GM03348 (cell line): ENCODE data around the gene BUD23.

ENCODE experiments used
- DNase-seq: peaks from one replicate; pipeline ENCODE4 v3.0.0; 2012; ENCODE audit warnings: low spot score

Gene BUD23

DNA sequence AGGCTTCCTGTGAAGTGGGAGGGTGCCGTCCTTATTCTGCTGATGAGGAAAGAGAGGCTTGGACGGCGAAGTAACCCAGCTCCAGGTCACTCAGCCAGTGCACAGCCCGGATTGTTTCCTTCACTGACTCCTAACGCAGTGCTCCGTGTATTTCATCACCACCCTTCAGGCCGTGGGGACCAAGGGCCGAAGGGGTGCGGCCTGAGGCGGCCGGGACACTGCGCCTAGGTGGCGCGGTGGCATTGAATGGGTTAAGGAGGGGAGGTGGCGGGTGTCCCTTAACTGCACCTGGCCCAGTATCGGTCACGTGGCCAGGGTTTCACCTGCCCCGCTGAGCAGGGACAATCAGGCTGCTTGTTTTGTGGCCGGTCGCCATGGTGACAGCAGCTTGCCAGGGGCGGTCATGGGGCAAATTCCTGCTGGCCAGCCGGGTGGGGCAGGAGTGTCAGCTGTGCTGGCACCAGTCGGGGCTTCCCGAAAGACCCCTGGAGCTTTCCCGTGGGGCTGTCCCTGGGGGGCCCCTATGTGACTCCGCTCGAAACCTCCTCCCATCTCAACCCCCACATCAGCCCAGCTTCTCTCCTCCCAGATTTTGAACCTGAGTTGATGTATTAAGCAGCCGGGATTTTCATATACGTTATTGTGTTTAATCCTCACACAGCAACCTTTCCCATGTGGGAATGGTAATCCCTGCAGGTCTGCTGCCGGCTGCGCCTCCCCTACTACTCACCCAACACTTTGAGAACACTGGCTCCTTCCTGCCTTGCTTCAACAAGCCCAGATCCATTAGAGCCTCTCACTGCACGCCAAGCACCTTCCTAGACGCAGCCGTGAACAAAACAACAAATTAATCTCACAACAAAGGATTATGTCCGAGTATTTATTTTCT, 59.6 kb downstream of the BUD23 start:
- no peak for DNase-seq

DNA sequence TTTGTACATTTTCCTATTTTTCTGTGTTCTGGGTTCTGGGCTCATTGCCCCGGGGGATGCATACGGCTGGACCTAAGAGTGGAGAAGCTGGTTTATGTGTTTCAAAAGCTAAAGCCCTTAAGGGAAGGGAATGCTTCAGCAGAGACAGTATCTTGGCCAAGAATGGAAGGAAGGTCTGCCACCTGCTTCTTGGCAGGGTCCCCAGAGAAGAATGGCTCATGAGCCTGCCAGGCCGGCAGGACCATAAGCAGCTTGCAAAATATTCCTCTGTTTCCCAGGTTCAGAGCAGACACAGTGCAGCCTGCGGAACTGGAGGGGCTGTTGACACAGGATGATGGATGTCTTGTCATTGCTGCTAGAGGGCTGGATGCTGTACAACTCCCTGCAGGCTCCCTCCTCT, 63.0 kb downstream of the BUD23 start:
- DNase-seq = no peak
